Measurements from ENCODE around the gene RPS4Y2.
A peak's percentile ranks its signal among the peaks of the same experiment; 100 is the strongest.

Gene RPS4Y2
- 0 to 0.13 reads per million in 2 donors for total RNA-seq

- DNase-seq = no peak
Observed at GRCh38 chrY:20755808-20756207, at the start of gene RPS4Y2. Gene RPS4Y2, plus strand, starts transcription at chrY:20756108. Its CDS starts 56 bp downstream, at chrY:20756164.

DNA sequence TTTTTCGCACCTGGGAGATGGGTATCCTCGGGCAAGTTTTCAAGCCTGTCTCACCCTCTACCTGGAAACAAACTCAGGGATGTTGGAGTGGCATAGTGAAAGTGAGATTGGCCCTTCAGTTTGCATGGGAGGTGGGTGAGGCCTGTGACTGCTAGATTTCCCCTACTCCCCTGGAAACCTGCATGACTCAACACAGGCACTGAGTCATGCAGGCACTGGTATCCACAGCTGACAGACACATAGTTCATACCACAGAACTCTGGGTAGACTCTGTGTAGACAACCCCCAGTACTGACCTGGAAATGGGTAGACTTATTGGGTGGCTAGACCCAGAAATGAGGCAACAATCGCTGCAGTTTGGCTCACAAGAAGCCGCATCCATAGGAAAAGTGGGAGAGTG, 41.5 kb upstream of the RPS4Y2 start:
- DNase-seq = peak in 1 of 5 experiments; percentile 47

DNA sequence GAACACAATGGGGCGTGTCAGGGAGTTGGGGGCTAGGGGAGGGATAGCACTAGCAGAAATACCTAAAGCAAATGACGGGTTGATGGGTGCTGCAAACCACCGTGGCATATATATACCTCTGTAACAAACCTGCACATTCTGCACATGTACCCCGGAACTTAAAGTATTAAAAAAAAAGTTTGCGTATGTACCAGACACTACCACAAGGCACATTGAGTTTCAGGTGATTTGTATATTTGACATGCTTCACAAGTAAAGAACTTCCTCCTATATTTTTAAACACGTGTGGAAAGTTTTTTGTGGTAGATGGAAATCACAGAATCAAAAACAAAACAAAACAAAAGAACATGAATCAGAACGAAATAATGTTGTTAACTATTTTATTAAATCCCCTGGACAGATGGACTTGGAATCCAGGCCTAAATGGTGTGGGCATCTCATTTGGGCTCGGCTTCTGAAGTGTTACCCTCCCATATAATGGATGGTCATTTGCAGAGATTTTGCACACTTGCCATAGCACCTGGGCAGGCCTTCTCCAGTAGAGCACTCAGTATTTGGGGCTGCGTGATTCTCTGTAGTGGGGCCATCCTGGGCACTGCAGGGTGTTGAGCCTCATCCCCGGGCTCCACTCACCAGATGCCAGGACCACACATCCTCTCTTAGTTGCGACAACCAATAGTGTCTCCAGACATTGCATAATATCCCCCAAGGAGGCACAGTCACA, 29.6 kb upstream of the RPS4Y2 start:
- no peak for DNase-seq

DNA sequence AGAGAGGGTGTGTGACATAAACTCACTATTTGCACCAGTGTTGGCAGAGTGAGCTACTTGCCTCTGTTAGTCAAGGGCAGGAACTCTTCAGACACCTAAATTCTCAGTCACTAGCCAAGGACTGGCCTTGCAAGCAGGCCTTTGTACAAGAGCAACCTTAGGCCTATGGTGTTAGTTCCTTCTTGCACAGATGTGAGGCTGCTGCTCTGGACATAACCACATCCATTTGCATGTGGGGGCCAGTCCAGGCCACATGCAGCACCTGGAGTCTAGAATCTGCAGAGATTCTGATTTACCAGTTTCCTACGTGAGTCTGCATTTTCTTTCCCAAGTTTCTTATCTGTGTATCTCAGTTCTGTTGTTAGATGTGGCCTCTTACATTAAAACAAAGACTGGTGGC, 20.7 kb upstream of the RPS4Y2 start:
- no peak for DNase-seq

DNA sequence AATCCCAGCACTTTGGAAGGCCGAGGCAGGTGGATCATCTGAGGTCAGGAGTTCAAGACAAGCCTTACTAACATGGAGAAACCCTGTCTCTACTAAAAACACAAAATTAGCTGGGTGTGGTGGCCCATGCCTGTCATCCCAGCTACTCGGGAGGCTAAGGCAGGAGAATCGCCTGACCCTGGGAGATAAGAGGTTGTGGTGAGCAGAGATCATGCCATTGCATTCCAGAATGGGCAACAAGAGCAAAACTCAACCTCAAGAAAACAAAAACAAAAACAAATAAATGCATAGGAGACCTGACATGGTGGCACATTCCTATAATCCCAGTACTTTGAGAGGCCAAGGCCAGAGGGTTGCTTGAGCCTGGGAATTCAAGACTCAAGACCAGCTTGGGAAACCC, 16.1 kb upstream of the RPS4Y2 start:
- DNase-seq = no peak

- DNase-seq = peak in 1 of 5 experiments; percentile 55
Observed at GRCh38 chrY:20740609-20741008, 15.3 kb upstream of the RPS4Y2 start.

- DNase-seq = peak in 1 of 5 experiments; percentile 78
Observed at GRCh38 chrY:20745060-20745459, 10.8 kb upstream of the RPS4Y2 start.

GRCh38 chrY:20746919-20747318, 9.0 kb upstream of the RPS4Y2 start:
- peak in 1 of 5 experiments; percentile 71 for DNase-seq

- peak in 1 of 5 experiments; percentile 78 for DNase-seq
Observed at GRCh38 chrY:20763869-20764268, 8.0 kb downstream of the RPS4Y2 start.

DNA sequence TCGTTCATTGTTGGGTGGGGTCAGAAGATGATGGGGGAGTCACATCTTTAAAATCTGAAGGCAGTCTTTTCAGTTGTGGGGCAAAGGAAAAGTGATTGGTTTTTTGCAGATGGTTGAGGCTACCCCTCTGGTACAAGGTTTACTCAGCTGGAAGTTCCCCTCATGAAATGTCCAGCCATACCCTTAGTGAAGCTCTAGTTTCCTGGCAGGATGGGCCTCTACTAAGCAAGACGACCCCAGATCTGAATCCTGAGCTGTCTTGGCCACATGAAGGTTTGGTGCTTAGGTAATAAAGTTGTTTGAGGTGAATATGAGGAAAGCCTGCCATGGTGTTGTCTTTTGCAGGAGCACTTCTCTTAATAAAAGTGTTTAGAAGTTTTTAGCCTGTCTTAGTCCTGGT, 9.2 kb downstream of the RPS4Y2 start:
- no peak for DNase-seq

DNA sequence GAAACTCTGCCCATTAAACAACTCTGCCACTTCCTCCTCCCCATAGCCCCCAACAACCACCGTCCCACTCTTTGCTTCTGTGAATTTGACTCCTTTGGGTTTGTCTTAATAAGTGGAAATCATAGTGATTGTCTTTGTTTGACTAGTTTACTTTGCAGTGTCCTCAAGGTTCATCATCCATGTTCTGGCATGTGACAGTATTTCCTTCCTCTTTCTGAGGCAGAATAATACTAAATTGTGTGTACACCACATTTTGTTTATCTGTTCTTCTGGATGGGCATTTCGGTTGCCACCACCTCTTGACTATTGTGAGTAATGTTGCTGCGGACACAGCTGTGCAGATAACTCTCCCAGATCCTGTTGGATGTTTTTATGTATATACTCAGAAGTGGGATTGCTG, 14.8 kb downstream of the RPS4Y2 start:
- no peak for DNase-seq

DNA sequence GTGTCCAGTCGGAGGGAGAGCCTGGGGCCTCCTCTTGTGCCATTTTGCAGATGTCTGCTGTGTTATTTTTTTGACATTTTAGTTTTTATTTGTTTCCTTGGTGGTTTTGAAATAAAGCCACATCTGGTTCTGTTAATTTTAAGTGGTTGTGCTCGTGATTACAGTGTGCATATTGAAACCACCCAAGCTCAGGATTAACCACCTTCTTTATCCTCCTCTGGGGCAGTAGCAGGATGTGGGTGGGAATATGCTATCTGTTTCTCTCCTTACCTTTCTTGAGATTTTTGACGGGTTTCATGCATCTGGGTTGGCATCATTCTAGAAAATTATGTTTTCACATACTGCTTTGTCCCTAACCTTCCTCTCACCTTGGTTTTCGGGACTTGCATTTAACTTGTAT, 20.2 kb downstream of the RPS4Y2 start:
- DNase-seq = peak in 1 of 5 experiments; percentile 84

DNA sequence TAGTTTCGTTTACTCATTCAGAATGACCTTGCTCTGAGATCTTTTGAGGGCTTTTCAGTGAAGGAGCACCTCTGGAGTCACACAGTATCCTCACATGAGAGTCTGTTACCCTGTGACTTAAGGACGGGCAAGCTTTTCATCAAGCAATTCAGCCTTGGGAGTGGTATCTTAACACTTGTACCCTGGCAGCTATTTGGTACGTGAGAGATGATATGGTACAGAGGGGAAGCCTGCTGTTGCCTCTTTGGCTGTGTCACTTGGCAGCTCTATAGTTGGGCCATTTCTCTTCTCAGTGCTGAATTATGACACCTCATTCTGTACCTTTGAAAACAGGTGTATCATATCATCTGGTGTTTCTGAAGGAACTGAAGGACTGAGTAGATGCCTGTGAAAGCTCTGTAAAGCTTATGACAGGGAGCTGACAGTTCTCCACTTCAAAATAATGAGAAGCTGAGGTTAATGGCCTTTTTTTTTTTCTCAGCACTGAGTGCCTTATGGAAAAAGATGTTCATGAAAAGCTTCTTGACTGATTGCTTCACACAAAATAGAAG, 24.3 kb downstream of the RPS4Y2 start:
- DNase-seq = no peak

DNA sequence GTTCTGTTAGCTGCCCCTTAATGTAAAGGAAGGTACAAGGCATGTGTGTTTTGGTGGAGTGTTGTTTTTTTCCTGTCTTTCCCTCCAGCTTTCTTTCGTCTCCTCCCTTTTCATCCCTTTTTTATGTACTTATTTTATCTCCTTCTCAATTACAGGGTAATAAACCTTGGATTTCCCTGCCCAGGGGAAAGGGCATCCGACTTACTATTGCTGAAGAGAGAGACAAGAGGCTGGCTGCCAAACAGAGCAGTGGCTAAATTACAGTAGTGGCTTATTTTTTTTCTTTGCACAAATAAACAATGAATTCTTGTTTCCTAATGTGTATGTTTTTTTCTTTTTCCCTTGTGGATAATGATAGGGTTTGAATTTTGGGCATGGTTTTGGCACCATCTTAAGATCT, 24.9 kb downstream of the RPS4Y2 start:
- no peak for DNase-seq

DNA sequence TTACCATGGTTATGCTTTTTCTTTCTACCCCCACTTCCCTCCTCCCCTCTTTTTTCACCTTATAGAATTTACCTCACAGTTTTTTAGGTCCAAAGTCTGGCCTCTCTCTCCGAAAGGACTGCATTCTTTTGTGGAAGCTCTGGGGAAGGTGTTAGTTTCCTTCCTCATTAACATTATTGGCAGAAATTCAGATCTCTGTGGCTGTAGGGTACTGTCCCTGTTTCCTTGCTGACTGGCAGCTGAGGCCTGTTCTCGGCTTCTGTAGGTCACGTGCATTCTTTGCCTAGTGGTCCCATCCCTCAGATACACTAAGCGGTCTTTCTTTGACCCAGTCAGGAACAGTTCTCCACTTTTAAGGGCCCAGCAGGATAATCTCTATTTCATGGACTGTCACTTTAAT, 25.5 kb downstream of the RPS4Y2 start:
- DNase-seq = no peak

- peak in 1 of 5 experiments; percentile 55 for DNase-seq
Observed at GRCh38 chrY:20784965-20785364, 29.1 kb downstream of the RPS4Y2 start.

GRCh38 chrY:20787076-20787475, 31.2 kb downstream of the RPS4Y2 start:
- DNase-seq = no peak

- peak in 1 of 5 experiments; percentile 73 for DNase-seq
Observed at GRCh38 chrY:20798351-20799049, 42.6 kb downstream of the RPS4Y2 start.

DNA sequence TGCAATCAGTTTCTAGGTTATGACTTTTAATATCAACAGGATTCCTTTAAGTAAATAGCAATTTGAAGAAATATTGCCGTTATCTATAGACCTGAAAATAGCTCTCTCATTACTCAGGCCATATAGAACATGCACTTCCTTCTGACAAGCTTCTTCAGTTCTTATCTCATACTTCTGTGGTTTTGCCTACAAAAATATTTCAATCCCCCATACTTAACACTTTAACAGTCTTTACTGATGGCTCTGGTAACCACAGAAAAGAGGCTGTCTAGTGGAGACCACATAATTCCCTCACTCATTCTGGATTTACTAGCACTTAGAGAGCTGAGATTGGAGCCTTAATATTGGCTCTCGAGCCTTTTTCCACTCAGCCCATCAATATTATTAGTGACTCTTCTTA, 46.8 kb downstream of the RPS4Y2 start:
- peak in 1 of 5 experiments; percentile 56 for DNase-seq

DNA sequence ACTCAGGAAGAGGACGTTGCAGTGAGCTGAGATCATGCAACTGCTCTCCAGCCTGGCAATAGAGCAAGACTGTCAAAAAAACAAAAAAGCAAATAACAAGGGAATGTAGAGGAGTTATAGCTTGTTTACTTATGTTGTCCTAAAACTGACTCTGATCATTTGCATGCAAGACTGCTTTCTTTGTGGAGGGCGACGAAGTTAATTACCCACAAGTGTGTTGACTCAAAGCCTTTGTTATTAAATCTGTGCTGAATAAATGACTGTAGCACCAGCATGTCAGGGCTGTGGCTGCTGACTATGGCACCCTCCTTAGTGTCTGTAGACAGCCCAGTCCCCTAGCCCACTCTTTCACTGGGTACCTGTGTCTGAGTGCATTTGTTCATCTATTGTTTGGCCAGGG, 50.3 kb downstream of the RPS4Y2 start:
- DNase-seq = no peak

- DNase-seq = peak in 1 of 5 experiments; percentile 85
Observed at GRCh38 chrY:20813459-20813858, 57.6 kb downstream of the RPS4Y2 start.

GRCh38 chrY:20814794-20815193, 58.9 kb downstream of the RPS4Y2 start:
- peak in 1 of 5 experiments; percentile 56 for DNase-seq

- no peak for DNase-seq
Observed at GRCh38 chrY:20817067-20817466, 61.2 kb downstream of the RPS4Y2 start.
